HepG2 (cell line): ENCODE measurements around the gene COPS4. TPM values are rescaled to one million over a fixed set of nuclear protein-coding genes. Genes with fewer than 3 reads are reported as not detected.
A peak's percentile ranks its signal among the peaks of the same experiment; 100 is the strongest.

Experiments
- EED ChIP-seq: sonication (generic); formaldehyde crosslinking; IDR thresholded peaks from 2 replicates; pipeline ENCODE4 v1.5.0; 2020; ENCODE audit warnings: mild to moderate bottlenecking, missing genetic modification reagents
- ELF4 ChIP-seq: sonication (generic); formaldehyde crosslinking; IDR thresholded peaks from 2 replicates; pipeline ENCODE4 v1.5.0; 2020; ENCODE audit warnings: missing genetic modification reagents, mild to moderate bottlenecking, moderate library complexity, borderline replicate concordance
- HBP1 ChIP-seq: IDR thresholded peaks from 2 replicates; pipeline ENCODE4 v1.6.1; 2016; ENCODE audit warnings: low read depth, control low read depth
- HOMEZ ChIP-seq: IDR thresholded peaks from 2 replicates; pipeline ENCODE4 v1.6.1; 2016; ENCODE audit warnings: low read depth
- ISX ChIP-seq: sonication (generic); formaldehyde crosslinking; conservative IDR thresholded peaks from 2 replicates; pipeline ENCODE4 v1.5.0; 2020; ENCODE audit warnings: missing genetic modification reagents
- NR0B2 ChIP-seq: sonication (generic); formaldehyde crosslinking; IDR thresholded peaks from 2 replicates; pipeline ENCODE4 v1.4.0; 2020; ENCODE audit warnings: mild to moderate bottlenecking, missing genetic modification reagents
- PBX3 ChIP-seq: sonication (generic); formaldehyde crosslinking; IDR thresholded peaks from 2 replicates; pipeline ENCODE4 v1.8.1; 2023; ENCODE audit warnings: missing genetic modification reagents, inconsistent platforms, borderline replicate concordance
- RARA ChIP-seq: IDR thresholded peaks from 2 replicates; pipeline ENCODE4 v1.6.1; 2016; ENCODE audit warnings: missing genetic modification reagents, missing compliant biosample characterization
- SRSF9 ChIP-seq: fragments of 200-400 bp; formaldehyde crosslinking; IDR thresholded peaks from 2 replicates; pipeline ENCODE4 v1.6.1; 2018; ENCODE audit warnings: borderline replicate concordance, mild to moderate bottlenecking, low read depth, low read length; ENCODE audit not compliant: insufficient read depth, poor library complexity, severe bottlenecking
- THAP11 ChIP-seq: IDR thresholded peaks from 2 replicates; pipeline ENCODE4 v1.6.1; 2016; ENCODE audit warnings: missing biosample characterization, missing genetic modification reagents
- ZBTB46 ChIP-seq: sonication (generic); formaldehyde crosslinking; IDR thresholded peaks from 2 replicates; pipeline ENCODE4 v1.4.0; 2020; ENCODE audit warnings: mild to moderate bottlenecking, missing genetic modification reagents, borderline replicate concordance
- ZFP37 ChIP-seq: sonication (generic); formaldehyde crosslinking; IDR thresholded peaks from 2 replicates; pipeline ENCODE4 v1.4.0; 2020; ENCODE audit warnings: missing genetic modification reagents, borderline replicate concordance
- ZFY ChIP-seq: sonication (generic); formaldehyde crosslinking; IDR thresholded peaks from 2 replicates; pipeline ENCODE4 v1.4.0; 2020; ENCODE audit warnings: missing genetic modification reagents
- ZNF251 ChIP-seq: sonication (generic); formaldehyde crosslinking; IDR thresholded peaks from 2 replicates; pipeline ENCODE4 v1.9.0; 2021; ENCODE audit warnings: mild to moderate bottlenecking, missing genetic modification reagents
- ZNF414 ChIP-seq: sonication (generic); formaldehyde crosslinking; IDR thresholded peaks from 2 replicates; pipeline ENCODE4 v1.5.0; 2020; ENCODE audit warnings: missing genetic modification reagents
- ZNF432 ChIP-seq: sonication (generic); formaldehyde crosslinking; IDR thresholded peaks from 2 replicates; pipeline ENCODE4 v1.5.0; 2020; ENCODE audit warnings: missing genetic modification reagents, mild to moderate bottlenecking, borderline replicate concordance
- ZNF547 ChIP-seq: sonication (generic); formaldehyde crosslinking; IDR thresholded peaks from 2 replicates; pipeline ENCODE4 v1.5.1; 2020; ENCODE audit warnings: mild to moderate bottlenecking, missing genetic modification reagents
- ZNF549 ChIP-seq: sonication (generic); formaldehyde crosslinking; IDR thresholded peaks from 2 replicates; pipeline ENCODE4 v1.5.0; 2020; ENCODE audit warnings: missing genetic modification reagents
- ZNF563 ChIP-seq: sonication (generic); formaldehyde crosslinking; IDR thresholded peaks from 2 replicates; pipeline ENCODE4 v1.8.0; 2022; ENCODE audit warnings: mild to moderate bottlenecking, moderate library complexity, missing genetic modification reagents
- ZNF691 ChIP-seq: sonication (generic); formaldehyde crosslinking; IDR thresholded peaks from 2 replicates; pipeline ENCODE4 v1.4.0; 2020; ENCODE audit warnings: missing genetic modification reagents, low read depth, mild to moderate bottlenecking, borderline replicate concordance
- ZNF740 ChIP-seq: sonication (generic); formaldehyde crosslinking; IDR thresholded peaks from 2 replicates; pipeline ENCODE4 v1.4.0; 2020; ENCODE audit warnings: missing genetic modification reagents
- ZNF83 ChIP-seq: sonication (generic); formaldehyde crosslinking; IDR thresholded peaks from 2 replicates; pipeline ENCODE4 v1.4.0; 2020; ENCODE audit warnings: missing genetic modification reagents, mild to moderate bottlenecking, borderline replicate concordance
- polyA plus RNA-seq, 8 experiments: library from polyadenylated mRNA; depleted of rRNA in 3 of 8; stranded (reverse) in 7 of 8; unstranded in 1 of 8; fragments of >200 nt; fragmentation: Illumina TruSeq in 4 of 8; extraction: Trizol in 4 of 8; gene quantifications; 2 replicates each; pipeline versions ENCODE4 v1.2.1 to v1.2.3, GENCODE V29; 2011 to 2016; ENCODE audit warnings: low read depth in 4 of 8, missing spikeins in 1 of 8, mixed read lengths in 1 of 8; ENCODE audit not compliant: insufficient read depth in 1 of 8
- total RNA-seq, 5 experiments: library from RNA; depleted of rRNA; stranded (reverse); fragments of >200 nt; fragmentation: Illumina TruSeq; extraction: Trizol; gene quantifications; 2 replicates each; pipeline ENCODE4 v1.2.3, GENCODE V29; 2016; ENCODE audit warnings: low read depth in 1 of 5

Gene COPS4
- total and polyA plus RNA-seq, 2 of the 13 experiments (the other 11 are each of a cell fraction or from before 2014, with no cell fraction given) = 28.8 to 52.5 TPM

GRCh38 chr4:83012200-83012686 is 22.7 kb upstream of the COPS4 start (continued):
- TF ChIP-seq ELF4 (no peak), ZFY (CRISPR knock-in tag) (peak; percentile 38; the same call in 1 of the 2 replicates), SRSF9 (no peak), HBP1 (no peak), ZBTB46 (CRISPR knock-in tag) (no peak), ZNF432 (CRISPR knock-in tag) (no peak), ZNF691 (CRISPR knock-in tag) (no peak), RARA (CRISPR knock-in tag) (no peak), HOMEZ (CRISPR knock-in tag) (no peak), ZNF547 (CRISPR knock-in tag) (no peak), EED (no peak), ISX (CRISPR knock-in tag) (no peak), NR0B2 (CRISPR knock-in tag) (no peak), PBX3 (CRISPR knock-in tag) (no peak), ZNF549 (CRISPR knock-in tag) (no peak), ZNF740 (no peak), ZNF414 (CRISPR knock-in tag) (no peak), THAP11 (CRISPR knock-in tag) (no peak), ZFP37 (CRISPR knock-in tag) (no peak), ZNF83 (CRISPR knock-in tag) (peak; percentile 19; the same call in 1 of the 2 replicates), ZNF563 (no peak), ZNF251 (CRISPR knock-in tag) (no peak)
